H1 (cell line): ENCODE measurements around the gene USP24. TPM values are rescaled to one million over a fixed set of nuclear protein-coding genes. Genes with fewer than 3 reads are reported as not detected.

Experiments used
- CTCF ChIA-PET: fragments of 300-600 bp; sonication (Branson Sonifier 250); formaldehyde crosslinking; loops from one replicate; lab custom pipeline; 2021; ENCODE audit not compliant: partially characterized antibody; lab: Charles Lee
- POLR2A ChIA-PET: fragments of 300-600 bp; sonication (Branson Sonifier 250); formaldehyde crosslinking; loops from one replicate; lab custom pipeline; 2021; ENCODE audit warnings: inconsistent platforms; ENCODE audit not compliant: partially characterized antibody; lab: Charles Lee
- DNase-seq, 2 experiments: peaks; one replicate each; pipeline versions ENCODE4 v3.0.0 to v3.0.0-alpha.2; 2010 to 2022; ENCODE audit warnings: low spot score in 2 of 2, low read depth in 1 of 2, mixed read lengths in 1 of 2
- FAIRE-seq: peaks from 2 replicates; lab custom pipeline; 2011; peaks lifted over from hg19 to GRCh38; lab: Jason Lieb, UNC
- H2AFZ ChIP-seq: 2 replicates; pipeline ENCODE4 v1.8.1; 2012; ENCODE audit warnings: low read length, inconsistent platforms
- H2AK5ac ChIP-seq: 2 replicates; pipeline ENCODE4 v1.6.1; 2013; ENCODE audit warnings: low read depth, low read length
- H2BK120ac ChIP-seq: replicated peaks from 2 replicates; pipeline ENCODE3; 2013; ENCODE audit warnings: low read depth, low read length, inconsistent platforms
- H2BK12ac ChIP-seq: 2 replicates; pipeline ENCODE4 v1.6.1; 2013; ENCODE audit warnings: low read depth, low read length
- H2BK15ac ChIP-seq: 2 replicates; pipeline ENCODE4 v1.6.1; 2013; ENCODE audit warnings: low read length
- H2BK20ac ChIP-seq: 2 replicates; pipeline ENCODE4 v1.6.1; 2013; ENCODE audit warnings: low read length
- H2BK5ac ChIP-seq: 2 replicates; pipeline ENCODE4 v1.6.1; 2013; ENCODE audit warnings: low read depth, low read length
- H3K14ac ChIP-seq: 2 replicates; pipeline ENCODE4 v1.6.1; 2013; ENCODE audit warnings: inconsistent platforms; ENCODE audit not compliant: insufficient read length
- H3K18ac ChIP-seq: 2 replicates; pipeline ENCODE4 v1.6.1; 2013; ENCODE audit warnings: low read length; ENCODE audit errors: extremely low read depth
- H3K23ac ChIP-seq: 2 replicates; pipeline ENCODE4 v1.6.1; 2013; ENCODE audit warnings: inconsistent platforms; ENCODE audit not compliant: insufficient read length
- H3K23me2 ChIP-seq: 2 replicates; pipeline ENCODE4 v1.6.1; 2013; ENCODE audit warnings: low read depth, low read length
- H3K27ac ChIP-seq: 2 replicates; pipeline ENCODE4 v1.6.1; 2011; ENCODE audit warnings: low read depth, low read length, inconsistent platforms
- H3K27me3 ChIP-seq, 4 experiments: replicated peaks in 1 of 4; 1 replicate in 1 of 4; 2 replicates in 3 of 4; pipeline versions ENCODE4 v1.6.1 to v1.8.1; 2011 to 2013; ENCODE audit warnings: low read length in 3 of 4, mild to moderate bottlenecking in 3 of 4, inconsistent platforms in 2 of 4, mixed read lengths in 2 of 4, moderate library complexity in 1 of 4; ENCODE audit not compliant: control insufficient read depth in 3 of 4, insufficient read depth in 3 of 4; ENCODE audit errors: extremely low read depth in 1 of 4
- H3K36me3 ChIP-seq, 4 experiments: 2 replicates each; pipeline versions ENCODE4 v1.6.1 to v1.8.1; 2011 to 2013; ENCODE audit warnings: mild to moderate bottlenecking in 4 of 4, low read length in 3 of 4, moderate library complexity in 2 of 4, control low read depth in 1 of 4, inconsistent platforms in 1 of 4; ENCODE audit not compliant: insufficient read depth in 4 of 4, control insufficient read depth in 2 of 4
- H3K4ac ChIP-seq: replicated peaks from 2 replicates; pipeline ENCODE3; 2013; ENCODE audit warnings: low read length, low read depth, mixed read lengths, inconsistent platforms; ENCODE audit not compliant: insufficient read length
- H3K4me1 ChIP-seq, 4 experiments: replicated peaks in 1 of 4; 1 replicate in 1 of 4; 2 replicates in 3 of 4; pipeline versions ENCODE4 v1.6.1 to v1.8.1; 2011 to 2013; ENCODE audit warnings: low read length in 3 of 4, inconsistent platforms in 2 of 4, mixed read lengths in 1 of 4; ENCODE audit not compliant: insufficient read depth in 4 of 4, control insufficient read depth in 3 of 4
- H3K4me2 ChIP-seq, 2 experiments: 2 replicates each; pipeline versions ENCODE4 v1.6.1 to v1.8.1; 2011 to 2013; ENCODE audit warnings: low read depth in 2 of 2, low read length in 2 of 2, control low read depth in 1 of 2, inconsistent platforms in 1 of 2, mild to moderate bottlenecking in 1 of 2; ENCODE audit not compliant: insufficient read depth in 1 of 2
- H3K4me3 ChIP-seq, 4 experiments: fragments of 200-600, 300-600 bp in 1 of 4; sonication (generic), shearing (Covaris generic), sonication (Bioruptor Twin) in 1 of 4; 2 replicates each; pipeline versions ENCODE4 v1.5.1 to v1.8.1; 2011 to 2016; ENCODE audit warnings: low read length in 4 of 4, low read depth in 3 of 4, control low read depth in 2 of 4, inconsistent platforms in 2 of 4, mild to moderate bottlenecking in 2 of 4, mixed read lengths in 1 of 4, moderate library complexity in 1 of 4; ENCODE audit not compliant: insufficient read depth in 2 of 4; ENCODE audit errors: extremely low read depth in 1 of 4
- H3K56ac ChIP-seq: replicated peaks from 2 replicates; pipeline ENCODE3; 2013; ENCODE audit warnings: low read depth, mild to moderate bottlenecking, mixed read lengths, low read length, inconsistent platforms; ENCODE audit not compliant: insufficient read length
- H3K79me1 ChIP-seq: 2 replicates; pipeline ENCODE4 v1.6.1; 2013; ENCODE audit warnings: low read depth, low read length, control low read depth
- H3K79me2 ChIP-seq, 2 experiments: 2 replicates each; pipeline versions ENCODE4 v1.6.1 to v1.8.1; 2012 to 2013; ENCODE audit warnings: low read length in 2 of 2, mild to moderate bottlenecking in 2 of 2, inconsistent platforms in 1 of 2; ENCODE audit not compliant: insufficient read depth in 2 of 2, control insufficient read depth in 1 of 2
- H3K9ac ChIP-seq, 4 experiments: replicated peaks in 1 of 4; 1 replicate in 1 of 4; 2 replicates in 3 of 4; pipeline versions ENCODE4 v1.6.1 to v1.8.1; 2011 to 2013; ENCODE audit warnings: low read depth in 3 of 4, low read length in 3 of 4, control low read depth in 2 of 4, mild to moderate bottlenecking in 2 of 4, moderate library complexity in 2 of 4, inconsistent platforms in 1 of 4; ENCODE audit errors: extremely low read depth in 1 of 4
- H3K9me3 ChIP-seq, 2 experiments: 2 replicates each; pipeline versions ENCODE4 v1.6.1 to v1.8.1; 2012 to 2013; ENCODE audit warnings: mild to moderate bottlenecking in 2 of 2, moderate library complexity in 2 of 2, control low read depth in 1 of 2, inconsistent platforms in 1 of 2, low read depth in 1 of 2, low read length in 1 of 2, mixed read lengths in 1 of 2; ENCODE audit not compliant: insufficient read depth in 2 of 2
- H4K20me1 ChIP-seq, 2 experiments: replicated peaks in 1 of 2; 2 replicates each; pipeline versions ENCODE3 to v1.8.1; 2011 to 2013; ENCODE audit warnings: inconsistent platforms in 2 of 2, low read length in 2 of 2, mild to moderate bottlenecking in 1 of 2; ENCODE audit not compliant: insufficient read depth in 2 of 2, control insufficient read depth in 1 of 2
- H4K5ac ChIP-seq: 2 replicates; pipeline ENCODE4 v1.6.1; 2013; ENCODE audit warnings: low read length, low read depth, mixed read lengths, inconsistent platforms; ENCODE audit not compliant: insufficient read length
- H4K8ac ChIP-seq: 2 replicates; pipeline ENCODE4 v1.8.0; 2013; ENCODE audit warnings: mild to moderate bottlenecking, moderate library complexity, low read length, inconsistent platforms; ENCODE audit not compliant: insufficient read depth; ENCODE audit errors: extremely low read depth
- H4K91ac ChIP-seq: replicated peaks from 2 replicates; pipeline ENCODE3; 2013; ENCODE audit warnings: low read length, mixed read lengths, inconsistent platforms; ENCODE audit not compliant: insufficient read length
- CEBPB ChIP-seq: IDR thresholded peaks from 2 replicates; pipeline ENCODE4 v1.6.1; 2012; ENCODE audit warnings: low read depth, low read length
- CTCF ChIP-seq, 3 experiments: IDR thresholded peaks; 1 replicate in 2 of 3; 2 replicates in 1 of 3; pipeline versions ENCODE4 v1.5.1 to v1.6.1; 2011; ENCODE audit warnings: low read length in 3 of 3, mild to moderate bottlenecking in 3 of 3, inconsistent platforms in 2 of 3, low read depth in 1 of 3, moderate library complexity in 1 of 3; ENCODE audit not compliant: insufficient read depth in 1 of 3; ENCODE audit errors: control extremely low read depth in 1 of 3
- FOSL1 ChIP-seq: IDR thresholded peaks from 2 replicates; pipeline ENCODE4 v1.6.1; 2011; ENCODE audit warnings: mild to moderate bottlenecking, low read depth, low read length, moderate library complexity; ENCODE audit not compliant: insufficient read depth
- GTF2F1 ChIP-seq: IDR thresholded peaks from 2 replicates; pipeline ENCODE4 v1.6.1; 2012; ENCODE audit warnings: low read depth, low read length, improper control_type of control experiment, borderline replicate concordance
- KDM5A ChIP-seq: fragments of 200-600 bp; IDR thresholded peaks from 2 replicates; pipeline ENCODE4 v1.7.1; 2012; ENCODE audit warnings: mild to moderate bottlenecking, low read length, inconsistent platforms, mixed read lengths
- MAX ChIP-seq: IDR thresholded peaks from 2 replicates; pipeline ENCODE4 v1.6.1; 2012; ENCODE audit warnings: inconsistent platforms
- NANOG ChIP-seq: IDR thresholded peaks from 2 replicates; pipeline ENCODE4 v1.6.1; 2011; ENCODE audit warnings: low read length, low read depth, mild to moderate bottlenecking, inconsistent platforms; ENCODE audit not compliant: insufficient read depth, poor library complexity, severe bottlenecking
- TCF12 ChIP-seq: IDR thresholded peaks from 2 replicates; pipeline ENCODE4 v1.6.1; 2011; ENCODE audit warnings: low read depth, mild to moderate bottlenecking, low read length
- ZNF274 ChIP-seq: IDR thresholded peaks from 2 replicates; pipeline ENCODE4 v1.7.0; 2012; ENCODE audit warnings: low read length, borderline replicate concordance; ENCODE audit errors: extremely low read depth
- WGBS, 2 experiments: shearing (Covaris generic) in 1 of 2; methylation state at CpG; one replicate each; pipeline versions ENCODE4 v1.1.6 to v1.1.7; 2013 to 2015; ENCODE audit warnings: low lambda C conversion rate in 2 of 2, mixed read lengths in 2 of 2, inconsistent platforms in 1 of 2, low coverage in 1 of 2, missing lambda C conversion rate in 1 of 2; ENCODE audit not compliant: insufficient replicate concordance in 2 of 2, insufficient coverage in 1 of 2, insufficient read length in 1 of 2; ENCODE audit errors: extremely low coverage in 1 of 2, missing lambda C conversion rate in 1 of 2; 5-methylcytosine and 5-hydroxymethylcytosine counted together
- polyA plus RNA-seq, 7 experiments: library from polyadenylated mRNA; depleted of rRNA in 3 of 7; stranded (reverse) in 5 of 7; unstranded in 2 of 7; fragments of >200 nt in 5 of 7; fragments of 200-250 nt in 2 of 7; gene quantifications; 1 replicate in 5 of 7; 2 replicates in 1 of 7; 4 replicates in 1 of 7; pipeline versions ENCODE4 v1.2.1 to v1.2.3, GENCODE V29; 2011 to 2013; ENCODE audit warnings: missing spikeins in 2 of 7, mixed read lengths in 2 of 7
- total RNA-seq: library from RNA; stranded (reverse); fragmentation: NEBNext Ultra II Directional; extraction: Animal tissue kit (Norgen Biotek cat#: 25700); gene quantifications from 2 replicates; pipeline ENCODE4 v1.2.1, GENCODE V29; 2021
- TF ChIP-seq, protein P1 (sequence below): IDR thresholded peaks from 2 replicates; pipeline ENCODE4 v1.6.1; 2012; ENCODE audit warnings: low read length, inconsistent platforms

Gene USP24
- total and polyA plus RNA-seq, 2 of the 8 experiments (the other 6 are each of a cell fraction or from before 2014, with no cell fraction given): 11.1 to 34.6 TPM

DNA sequence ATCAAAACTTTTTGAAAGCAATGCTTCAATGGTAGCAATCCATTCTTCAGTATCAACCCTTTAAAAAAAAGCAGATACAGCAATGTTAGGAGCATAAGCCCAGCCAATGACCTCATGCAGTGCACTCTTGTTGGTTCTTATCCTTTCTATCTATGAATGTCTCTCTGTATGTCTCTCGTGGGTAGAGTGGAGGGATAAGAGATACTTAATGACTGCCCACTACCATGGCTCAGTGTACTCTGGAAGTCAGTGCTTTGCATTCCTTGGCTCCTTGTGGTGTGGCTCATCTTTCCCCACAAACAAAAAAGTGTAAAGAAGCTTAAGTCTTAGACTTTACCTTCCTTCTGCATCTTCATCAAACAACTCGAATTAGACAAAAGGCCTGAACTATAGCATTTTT lies 125.5 kb downstream of the USP24 start:
- DNase-seq (no peak), FAIRE-seq (no peak)
- Histone ChIP-seq H2BK120ac (no peak overlapping the region), H3K14ac (no peak overlapping the region), H2BK5ac (no peak overlapping the region), H3K9ac (no peak overlapping the region), H3K79me2 (no peaks in the 10 kb centered on the region), H4K91ac (no peak overlapping the region), H2AFZ (no peak overlapping the region), H3K4ac (no peak overlapping the region), H3K56ac (no peak overlapping the region), H2AK5ac (no peak overlapping the region), H3K9me3 (no peaks in the 10 kb centered on the region), H3K4me2 (no peak overlapping the region), H3K36me3 (peaks cover 18 to 47% (median 41%) of the 10 kb centered on the region in 4 experiments), H4K5ac (no peak overlapping the region), H2BK15ac (no peak overlapping the region), H3K4me3 (no peak overlapping the region), H3K23ac (no peak overlapping the region), H3K4me1 (no peaks in the 10 kb centered on the region), H2BK20ac (no peak overlapping the region), H3K79me1 (no peaks in the 10 kb centered on the region), H3K27me3 (no peaks in the 10 kb centered on the region), H3K27ac (no peak overlapping the region), H4K8ac (no peak overlapping the region), H4K20me1 (no peaks in the 10 kb centered on the region), H3K18ac (no peak overlapping the region), H2BK12ac (no peak overlapping the region), H3K23me2 (no peaks in the 10 kb centered on the region)
- ChIA-PET POLR2A (no interaction called here), CTCF (interaction anchor here (1.1 kb wide), 1 partner anchor 54 kb away, joined by 3 read pairs; no protein-coding TSS in a partner anchor)
- 88% methylated on average over 2 of the region's 2 CpGs; no CpG with 5 or more reads in 1 of the 2 experiments for WGBS, 2 experiments
- TF ChIP-seq TCF12 (no peak), ZNF274 (no peak), CEBPB (no peak), KDM5A (no peak), NANOG (no peak), FOSL1 (no peak), CTCF (IDR thresholded peaks at IDR 0.05; ENCODE audit: control extremely low read depth in 1 of 3, insufficient read depth in 1 of 3, low read depth in 1 of 3, low read length in 3 of 3) (no peak), MAX (no peak), GTF2F1 (no peak)
- TF ChIP-seq, protein P1, sequence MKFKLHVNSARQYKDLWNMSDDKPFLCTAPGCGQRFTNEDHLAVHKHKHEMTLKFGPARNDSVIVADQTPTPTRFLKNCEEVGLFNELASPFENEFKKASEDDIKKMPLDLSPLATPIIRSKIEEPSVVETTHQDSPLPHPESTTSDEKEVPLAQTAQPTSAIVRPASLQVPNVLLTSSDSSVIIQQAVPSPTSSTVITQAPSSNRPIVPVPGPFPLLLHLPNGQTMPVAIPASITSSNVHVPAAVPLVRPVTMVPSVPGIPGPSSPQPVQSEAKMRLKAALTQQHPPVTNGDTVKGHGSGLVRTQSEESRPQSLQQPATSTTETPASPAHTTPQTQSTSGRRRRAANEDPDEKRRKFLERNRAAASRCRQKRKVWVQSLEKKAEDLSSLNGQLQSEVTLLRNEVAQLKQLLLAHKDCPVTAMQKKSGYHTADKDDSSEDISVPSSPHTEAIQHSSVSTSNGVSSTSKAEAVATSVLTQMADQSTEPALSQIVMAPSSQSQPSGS: no peak
